ENCODE measurements around the gene CTBP2. TPM values are rescaled to one million over a fixed set of nuclear protein-coding genes. Genes with fewer than 3 reads are reported as not detected.

CTBP2 gene
- polyA plus RNA-seq, 6 donors from 2014 or later, result 0.11 to 2.1 (median 0.40) TPM; not detected in 1

- Mint-ChIP-seq H3K9me3 (peaks cover 0 to 15% (median 3%) of the 10 kb centered on the region in 7 donors), H3K4me1 (no peaks in the 10 kb centered on the region), H3K27ac (no peak overlapping the region), H3K36me3 (peaks cover 0 to 6% of the 10 kb centered on the region in 2 donors), H3K27me3 (peaks cover 22 to 23% (median 23%) of the 10 kb centered on the region in 3 donors), H3K4me3 (no peak overlapping the region)
- DNase-seq, result no peak
- no peak for ATAC-seq (ENCODE audit: low read depth in 2 of 2)
These were observed 30.1 kb downstream of the CTBP2 start for GRCh38 chr10:125130260-125130659.

DNA sequence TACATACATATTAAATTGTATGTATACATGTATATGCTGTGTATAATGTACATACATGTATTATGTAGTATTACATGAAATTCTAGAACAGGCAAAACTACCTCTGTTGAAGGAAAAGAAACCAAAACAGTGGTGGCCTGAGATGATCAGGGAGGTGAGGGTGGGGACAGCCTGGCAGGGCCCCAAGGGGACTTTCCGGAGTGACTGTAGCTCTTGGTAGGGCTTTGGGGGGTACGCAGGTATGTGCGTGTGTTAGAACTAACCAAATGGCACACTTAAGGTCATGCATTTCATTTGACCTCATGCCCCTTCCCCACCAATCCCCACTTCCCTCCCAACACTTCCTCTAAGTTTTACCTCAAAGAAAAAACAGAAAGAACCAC, 31.3 kb downstream of the CTBP2 start:
- Mint-ChIP-seq H3K9me3 (peaks cover 0 to 15% (median 3%) of the 10 kb centered on the region in 7 donors), H3K36me3 (peaks cover 0 to 6% of the 10 kb centered on the region in 2 donors), H3K4me3 (no peak overlapping the region), H3K4me1 (no peaks in the 10 kb centered on the region), H3K27ac (no peak overlapping the region), H3K27me3 (peaks cover 16 to 22% (median 16%) of the 10 kb centered on the region in 3 donors)
- ATAC-seq (ENCODE audit: low read depth in 2 of 2), result no peak
- no peak for DNase-seq

DNA sequence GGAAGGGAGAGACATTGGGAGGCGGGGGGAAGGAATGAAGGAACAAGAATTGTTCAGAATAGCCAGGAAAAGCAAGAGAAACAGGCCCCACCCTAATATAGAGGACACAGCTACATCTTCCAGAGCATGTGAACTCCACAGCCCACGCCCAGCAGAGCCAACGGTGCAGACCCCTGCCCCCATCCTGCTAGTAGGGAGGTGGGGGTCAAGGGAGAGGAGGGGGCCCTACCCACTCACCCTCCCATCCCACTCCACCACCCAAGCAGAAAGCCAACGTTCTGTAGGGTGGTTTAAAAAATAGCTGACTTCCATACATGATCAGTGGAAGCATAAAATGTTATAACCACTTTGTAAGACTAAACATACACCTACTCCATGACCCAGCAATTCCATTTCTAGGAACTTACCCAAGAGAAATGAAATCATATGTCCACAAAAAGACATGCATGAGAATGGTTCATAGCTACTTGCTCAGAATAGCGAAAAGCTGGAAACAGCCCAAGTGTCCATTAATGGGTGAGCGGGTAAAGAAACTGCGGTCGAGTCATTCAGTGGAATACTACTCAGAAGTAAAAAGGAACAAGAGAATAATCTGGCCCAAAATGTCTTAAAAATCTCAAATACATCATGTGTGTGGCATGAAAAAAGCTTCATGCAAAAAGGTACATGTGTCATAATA, 31.8 kb downstream of the CTBP2 start:
- H3K4me3 Mint-ChIP-seq, result no peak overlapping the region
- peaks cover 0 to 15% (median 3%) of the 10 kb centered on the region in 7 donors for H3K9me3 Mint-ChIP-seq

GRCh38 chr10:125127986-125128385, 32.4 kb downstream of the CTBP2 start:
- H3K9me3 Mint-ChIP-seq, result peaks cover 0 to 15% (median 3%) of the 10 kb centered on the region in 7 donors
- ATAC-seq (ENCODE audit: low read depth in 2 of 2), result no peak
- H3K27ac Mint-ChIP-seq, result peak overlapping the region in 1 of 6 donors; percentile 39
- no peak for DNase-seq
- H3K27me3 Mint-ChIP-seq, result peaks cover 6 to 17% (median 15%) of the 10 kb centered on the region in 3 donors
- peaks cover 0 to 6% of the 10 kb centered on the region in 2 donors for H3K36me3 Mint-ChIP-seq
- no peak overlapping the region for H3K4me3 Mint-ChIP-seq
- no peaks in the 10 kb centered on the region for H3K4me1 Mint-ChIP-seq

More for the DNA sequence above, 31.8 kb downstream of the CTBP2 start:
- DNase-seq (no peak), ATAC-seq (ENCODE audit: low read depth in 2 of 2) (no peak)
- peaks cover 0 to 6% of the 10 kb centered on the region in 2 donors for H3K36me3 Mint-ChIP-seq
- H3K27me3 Mint-ChIP-seq, result peaks cover 12 to 21% (median 19%) of the 10 kb centered on the region in 3 donors
- H3K4me1 Mint-ChIP-seq, result no peaks in the 10 kb centered on the region
- H3K27ac Mint-ChIP-seq, result peak overlapping the region in 1 of 6 donors; percentile 39

DNA sequence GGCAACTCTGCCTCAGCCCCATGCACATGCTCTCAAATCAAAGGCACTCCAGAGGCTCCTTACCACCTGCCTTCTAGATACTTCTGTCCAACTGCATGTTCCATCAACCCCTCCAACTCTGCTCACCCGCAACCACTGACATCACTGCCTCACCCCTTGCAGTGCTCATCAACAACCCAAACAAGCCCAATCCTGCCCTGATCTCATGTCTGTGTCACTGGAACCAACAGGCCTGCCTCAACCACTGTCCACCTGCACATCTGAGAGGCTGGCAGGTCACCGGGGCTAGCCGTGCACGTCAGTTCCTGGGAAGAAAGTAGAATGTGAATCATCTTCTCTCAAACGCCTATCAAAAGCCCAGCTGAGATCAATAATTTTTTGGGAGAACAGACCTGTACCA, 33.3 kb downstream of the CTBP2 start:
- ATAC-seq (ENCODE audit: low read depth in 2 of 2), result no peak
- H3K9me3 Mint-ChIP-seq, result peaks cover 0 to 15% (median 3%) of the 10 kb centered on the region in 7 donors
- H3K4me3 Mint-ChIP-seq, result no peak overlapping the region
- no peaks in the 10 kb centered on the region for H3K4me1 Mint-ChIP-seq
- H3K36me3 Mint-ChIP-seq, result peaks cover 0 to 6% of the 10 kb centered on the region in 2 donors
- no peak overlapping the region for H3K27ac Mint-ChIP-seq
- DNase-seq, result no peak
- peaks cover 12 to 15% (median 12%) of the 10 kb centered on the region in 3 donors for H3K27me3 Mint-ChIP-seq

GRCh38 chr10:125125951-125126735, 34.2 kb downstream of the CTBP2 start:
- no peak for ATAC-seq (ENCODE audit: low read depth in 2 of 2)
- Mint-ChIP-seq H3K36me3 (no peaks in the 10 kb centered on the region), H3K4me1 (no peaks in the 10 kb centered on the region), H3K4me3 (no peak overlapping the region), H3K9me3 (peaks cover 0 to 6% (median under 1%) of the 10 kb centered on the region in 7 donors), H3K27me3 (peaks cover 4 to 14% (median 12%) of the 10 kb centered on the region in 3 donors), H3K27ac (no peak overlapping the region)
- no peak for DNase-seq

DNA sequence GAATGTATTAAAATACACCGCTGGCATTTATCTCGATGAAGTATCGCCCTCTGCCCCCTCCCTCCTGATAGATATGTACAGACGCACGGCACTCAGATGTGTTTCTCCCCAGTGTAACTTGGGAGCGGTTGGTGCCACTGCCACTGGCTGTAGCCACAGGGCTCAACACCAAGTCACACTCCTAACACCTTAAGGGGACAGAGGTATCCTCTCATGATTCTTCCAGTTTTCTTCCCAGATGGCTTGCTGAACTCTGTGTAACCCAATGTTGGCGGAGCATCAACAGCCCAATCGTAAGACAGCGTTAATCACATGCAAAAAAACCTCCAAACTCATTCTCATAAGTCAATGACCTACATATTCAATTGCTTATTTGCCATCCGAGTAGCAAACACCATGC, 35.5 kb downstream of the CTBP2 start:
- H3K27me3 Mint-ChIP-seq, result peaks cover 7 to 8% (median 7%) of the 10 kb centered on the region in 3 donors
- no peak overlapping the region for H3K27ac Mint-ChIP-seq
- no peaks in the 10 kb centered on the region for H3K9me3 Mint-ChIP-seq
- H3K4me1 Mint-ChIP-seq, result no peaks in the 10 kb centered on the region
- H3K36me3 Mint-ChIP-seq, result no peaks in the 10 kb centered on the region
- ATAC-seq (ENCODE audit: low read depth in 2 of 2), result no peak
- no peak overlapping the region for H3K4me3 Mint-ChIP-seq
- DNase-seq, result no peak

- Mint-ChIP-seq H3K4me3 (no peak overlapping the region), H3K4me1 (no peaks in the 10 kb centered on the region), H3K27ac (no peak overlapping the region), H3K9me3 (no peaks in the 10 kb centered on the region), H3K36me3 (no peaks in the 10 kb centered on the region), H3K27me3 (peaks cover 7 to 8% (median 7%) of the 10 kb centered on the region in 3 donors)
- DNase-seq (no peak), ATAC-seq (ENCODE audit: low read depth in 2 of 2) (no peak)
These were observed 36.3 kb downstream of the CTBP2 start for GRCh38 chr10:125124115-125124487.

DNA sequence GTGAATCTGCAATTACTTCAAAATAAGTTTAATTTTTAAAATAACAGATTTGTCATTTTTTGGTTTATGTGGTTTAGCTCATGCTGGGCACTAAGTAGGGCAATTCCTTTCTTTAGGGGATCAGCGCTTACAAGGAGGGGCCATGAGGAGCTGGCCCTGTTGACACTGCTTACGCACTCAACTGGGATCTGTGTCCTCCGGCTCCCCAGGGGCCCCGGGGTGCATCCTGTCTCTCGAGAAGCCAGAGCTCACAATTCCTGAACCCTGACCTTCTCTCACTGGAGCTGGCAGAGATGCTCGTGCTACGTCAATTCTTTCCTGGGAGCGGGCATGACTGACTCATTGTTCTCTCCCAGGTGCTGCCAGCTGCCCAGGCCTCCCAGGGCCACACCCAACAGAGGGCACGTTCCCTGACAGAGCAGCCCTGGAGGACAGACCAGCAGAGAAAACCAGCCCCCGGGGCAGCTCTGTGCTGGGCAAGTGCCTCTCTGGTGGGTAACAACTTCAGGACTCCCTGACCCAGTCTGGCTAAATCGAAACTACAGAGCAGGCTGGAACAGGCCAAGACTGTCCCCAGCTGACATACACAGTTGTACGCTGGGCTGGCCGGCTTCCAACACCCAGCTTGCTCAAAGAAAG, 36.8 kb downstream of the CTBP2 start:
- no peak for ATAC-seq (ENCODE audit: low read depth in 2 of 2)
- Mint-ChIP-seq H3K9me3 (no peaks in the 10 kb centered on the region), H3K27me3 (peaks cover 7 to 8% (median 7%) of the 10 kb centered on the region in 3 donors), H3K36me3 (no peaks in the 10 kb centered on the region), H3K4me1 (no peaks in the 10 kb centered on the region), H3K4me3 (no peak overlapping the region), H3K27ac (no peak overlapping the region)
- no peak for DNase-seq

DNA sequence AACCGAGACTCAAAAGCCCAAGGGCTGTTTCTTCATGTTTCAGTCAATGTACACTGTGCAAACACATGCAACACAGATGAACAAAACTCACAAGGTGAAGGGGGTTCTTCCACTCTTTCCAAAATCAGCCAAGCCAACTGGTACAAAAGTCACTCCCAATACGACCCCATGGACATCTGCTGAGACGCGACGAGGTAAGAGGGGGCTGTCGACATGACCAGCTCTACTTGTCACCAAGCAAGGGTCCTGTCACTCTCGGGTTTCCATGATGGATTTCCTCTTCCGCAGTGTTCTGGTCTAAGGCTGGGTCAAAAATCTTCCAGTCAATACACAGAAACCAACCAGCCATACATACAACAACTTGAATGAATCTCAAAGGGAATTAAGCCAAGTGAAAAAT, 37.8 kb downstream of the CTBP2 start:
- Mint-ChIP-seq H3K4me1 (no peaks in the 10 kb centered on the region), H3K36me3 (no peaks in the 10 kb centered on the region), H3K27me3 (peaks cover 8 to 15% (median 12%) of the 10 kb centered on the region in 3 donors), H3K9me3 (no peaks in the 10 kb centered on the region), H3K4me3 (no peak overlapping the region), H3K27ac (no peak overlapping the region)
- ATAC-seq (ENCODE audit: low read depth in 2 of 2) (no peak), DNase-seq (no peak)

GRCh38 chr10:125121003-125121402, 39.4 kb downstream of the CTBP2 start:
- H3K36me3 Mint-ChIP-seq, result no peaks in the 10 kb centered on the region
- no peaks in the 10 kb centered on the region for H3K9me3 Mint-ChIP-seq
- ATAC-seq (ENCODE audit: low read depth in 2 of 2) (no peak), DNase-seq (no peak)
- peaks cover 8 to 15% (median 12%) of the 10 kb centered on the region in 3 donors for H3K27me3 Mint-ChIP-seq
- H3K4me3 Mint-ChIP-seq, result no peak overlapping the region
- no peak overlapping the region for H3K27ac Mint-ChIP-seq
- no peaks in the 10 kb centered on the region for H3K4me1 Mint-ChIP-seq

GRCh38 chr10:125120053-125120710, 40.2 kb downstream of the CTBP2 start:
- DNase-seq (no peak), ATAC-seq (ENCODE audit: low read depth in 2 of 2) (no peak)
- peaks cover 4 to 15% (median 12%) of the 10 kb centered on the region in 3 donors for H3K27me3 Mint-ChIP-seq
- H3K4me3 Mint-ChIP-seq, result no peak overlapping the region
- no peaks in the 10 kb centered on the region for H3K9me3 Mint-ChIP-seq
- H3K27ac Mint-ChIP-seq, result no peak overlapping the region
- no peaks in the 10 kb centered on the region for H3K4me1 Mint-ChIP-seq
- no peaks in the 10 kb centered on the region for H3K36me3 Mint-ChIP-seq

- ATAC-seq (ENCODE audit: low read depth in 2 of 2) (no peak), DNase-seq (no peak)
- Mint-ChIP-seq H3K36me3 (no peaks in the 10 kb centered on the region), H3K4me1 (no peaks in the 10 kb centered on the region), H3K27me3 (peaks cover 8 to 12% (median 11%) of the 10 kb centered on the region in 3 donors), H3K27ac (no peak overlapping the region), H3K9me3 (no peaks in the 10 kb centered on the region), H3K4me3 (no peak overlapping the region)
These were observed 41.7 kb downstream of the CTBP2 start for GRCh38 chr10:125118701-125119100.
